WTC11 (cell line): ENCODE data around the gene FXYD5.

Experiments used
- CBFB ChIP-seq: sonication (generic); formaldehyde crosslinking; IDR thresholded peaks from 2 replicates; pipeline ENCODE4 v1.8.1; 2022; ENCODE audit warnings: mild to moderate bottlenecking, low read depth, missing genetic modification reagents
- HMGXB4 ChIP-seq: sonication (generic); formaldehyde crosslinking; IDR thresholded peaks from 2 replicates; pipeline ENCODE4 v1.8.1; 2023; ENCODE audit warnings: mild to moderate bottlenecking, moderate library complexity, missing genetic modification reagents
- TEAD4 ChIP-seq: sonication (generic); formaldehyde crosslinking; IDR thresholded peaks from 2 replicates; pipeline ENCODE4 v1.8.0; 2022; ENCODE audit warnings: mild to moderate bottlenecking, missing genetic modification reagents
- ZBTB43 ChIP-seq: sonication (generic); formaldehyde crosslinking; IDR thresholded peaks from 2 replicates; pipeline ENCODE4 v1.8.1; 2023; ENCODE audit warnings: mild to moderate bottlenecking, missing genetic modification reagents
- ZNF121 ChIP-seq: sonication (generic); formaldehyde crosslinking; IDR thresholded peaks from 2 replicates; pipeline ENCODE4 v1.8.0; 2023; ENCODE audit warnings: missing genetic modification reagents
- TF ChIP-seq, protein P1 (sequence below): sonication (generic); formaldehyde crosslinking; IDR thresholded peaks from 2 replicates; pipeline ENCODE4 v1.8.0; 2022; ENCODE audit warnings: mild to moderate bottlenecking, missing genetic modification reagents
- TF ChIP-seq, protein P2 (sequence below): fragments of 200-600 bp; IDR thresholded peaks from 2 replicates; pipeline ENCODE4 v1.8.0; 2022; ENCODE audit warnings: antibody characterized with exemption
- TF ChIP-seq, protein P3 (sequence below): sonication (generic); formaldehyde crosslinking; IDR thresholded peaks from 2 replicates; pipeline ENCODE4 v1.8.1; 2023; ENCODE audit warnings: mild to moderate bottlenecking, missing genetic modification reagents, moderate library complexity

DNA sequence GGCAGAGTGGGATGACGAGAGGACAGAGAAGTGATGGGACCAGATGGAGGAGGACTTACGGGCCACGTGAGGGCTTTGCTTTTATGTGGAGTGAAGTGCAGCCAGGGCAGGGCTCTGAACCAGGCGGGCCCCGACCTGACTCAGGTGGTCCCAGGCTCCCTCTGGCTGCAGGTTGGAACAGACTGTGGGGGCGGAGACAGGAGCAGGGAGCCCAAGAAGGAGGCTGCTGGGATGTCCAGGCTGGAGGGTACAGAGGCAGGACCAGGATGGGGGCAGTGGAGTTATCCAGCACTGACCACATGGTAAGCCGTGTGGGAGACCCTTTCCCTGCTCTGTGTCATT lies 2.1 kb downstream of the FXYD5 start:
- TF ChIP-seq, protein P1, sequence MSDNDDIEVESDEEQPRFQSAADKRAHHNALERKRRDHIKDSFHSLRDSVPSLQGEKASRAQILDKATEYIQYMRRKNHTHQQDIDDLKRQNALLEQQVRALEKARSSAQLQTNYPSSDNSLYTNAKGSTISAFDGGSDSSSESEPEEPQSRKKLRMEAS (CRISPR knock-in tag), result no peak
- TF ChIP-seq, protein P2, sequence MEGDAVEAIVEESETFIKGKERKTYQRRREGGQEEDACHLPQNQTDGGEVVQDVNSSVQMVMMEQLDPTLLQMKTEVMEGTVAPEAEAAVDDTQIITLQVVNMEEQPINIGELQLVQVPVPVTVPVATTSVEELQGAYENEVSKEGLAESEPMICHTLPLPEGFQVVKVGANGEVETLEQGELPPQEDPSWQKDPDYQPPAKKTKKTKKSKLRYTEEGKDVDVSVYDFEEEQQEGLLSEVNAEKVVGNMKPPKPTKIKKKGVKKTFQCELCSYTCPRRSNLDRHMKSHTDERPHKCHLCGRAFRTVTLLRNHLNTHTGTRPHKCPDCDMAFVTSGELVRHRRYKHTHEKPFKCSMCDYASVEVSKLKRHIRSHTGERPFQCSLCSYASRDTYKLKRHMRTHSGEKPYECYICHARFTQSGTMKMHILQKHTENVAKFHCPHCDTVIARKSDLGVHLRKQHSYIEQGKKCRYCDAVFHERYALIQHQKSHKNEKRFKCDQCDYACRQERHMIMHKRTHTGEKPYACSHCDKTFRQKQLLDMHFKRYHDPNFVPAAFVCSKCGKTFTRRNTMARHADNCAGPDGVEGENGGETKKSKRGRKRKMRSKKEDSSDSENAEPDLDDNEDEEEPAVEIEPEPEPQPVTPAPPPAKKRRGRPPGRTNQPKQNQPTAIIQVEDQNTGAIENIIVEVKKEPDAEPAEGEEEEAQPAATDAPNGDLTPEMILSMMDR, result no peak
- no peak for TF ChIP-seq HMGXB4 (CRISPR knock-in tag)
- TF ChIP-seq CBFB, result no peak
- TF ChIP-seq TEAD4, result no peak
- TF ChIP-seq ZNF121 (CRISPR knock-in tag), result no peak
- TF ChIP-seq, protein P3, sequence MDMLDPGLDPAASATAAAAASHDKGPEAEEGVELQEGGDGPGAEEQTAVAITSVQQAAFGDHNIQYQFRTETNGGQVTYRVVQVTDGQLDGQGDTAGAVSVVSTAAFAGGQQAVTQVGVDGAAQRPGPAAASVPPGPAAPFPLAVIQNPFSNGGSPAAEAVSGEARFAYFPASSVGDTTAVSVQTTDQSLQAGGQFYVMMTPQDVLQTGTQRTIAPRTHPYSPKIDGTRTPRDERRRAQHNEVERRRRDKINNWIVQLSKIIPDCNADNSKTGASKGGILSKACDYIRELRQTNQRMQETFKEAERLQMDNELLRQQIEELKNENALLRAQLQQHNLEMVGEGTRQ (CRISPR knock-in tag), result no peak
- TF ChIP-seq ZBTB43 (CRISPR knock-in tag), result no peak
